IPS-18c (cell line): Measurements from ENCODE around the gene IP6K1.
"Not testable (repeated sequence)": the region's sequence is repeated elsewhere in the genome, so short reads cannot be mapped to it uniquely, and the experiment has no call there.

Source experiments
- H3K4me3 ChIP-seq: 2 replicates; pipeline ENCODE4 v1.7.0; 2013; ENCODE audit warnings: low read depth, mild to moderate bottlenecking, low read length, moderate library complexity; ENCODE audit not compliant: insufficient read depth
- H3K9me3 ChIP-seq: one replicate; pipeline ENCODE4 v1.6.1; 2013; ENCODE audit warnings: mild to moderate bottlenecking, low read length, moderate library complexity; ENCODE audit not compliant: control insufficient read depth, insufficient read depth

IP6K1 gene

DNA sequence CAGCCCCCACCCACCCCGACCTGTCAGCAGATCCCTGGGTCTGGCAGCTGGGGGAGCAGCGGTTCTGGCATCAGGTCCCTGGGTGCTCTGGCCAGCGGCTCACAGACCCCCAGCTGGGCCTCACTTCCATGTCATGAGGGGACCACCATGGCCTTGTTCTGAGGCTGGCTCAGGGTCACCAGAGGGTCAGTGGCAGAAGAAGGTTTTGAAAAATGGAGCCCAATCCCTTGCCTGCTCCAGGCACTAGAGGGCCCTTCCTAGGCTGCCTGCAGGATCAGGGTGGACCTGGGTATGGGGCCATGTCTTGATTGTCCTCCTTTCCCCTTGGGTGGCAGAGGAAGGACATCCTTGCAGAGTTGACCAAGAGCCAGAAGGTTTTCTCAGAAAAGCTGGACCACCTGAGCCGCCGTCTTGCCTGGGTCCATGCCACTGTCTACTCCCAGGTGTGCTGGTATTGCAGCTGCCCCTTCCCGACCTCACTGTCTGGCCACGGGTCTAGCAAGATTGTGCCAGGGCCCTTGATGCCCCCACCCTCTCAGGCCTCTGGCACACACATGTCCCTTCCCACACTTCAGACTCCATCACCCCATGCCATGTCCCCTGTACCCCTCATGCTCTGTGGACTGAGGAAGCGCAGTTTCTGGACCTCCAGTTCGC lies 79.8 kb downstream of the IP6K1 start:
- Histone ChIP-seq H3K9me3 (no peaks in the 10 kb centered on the region), H3K4me3 (no peak overlapping the region)

DNA sequence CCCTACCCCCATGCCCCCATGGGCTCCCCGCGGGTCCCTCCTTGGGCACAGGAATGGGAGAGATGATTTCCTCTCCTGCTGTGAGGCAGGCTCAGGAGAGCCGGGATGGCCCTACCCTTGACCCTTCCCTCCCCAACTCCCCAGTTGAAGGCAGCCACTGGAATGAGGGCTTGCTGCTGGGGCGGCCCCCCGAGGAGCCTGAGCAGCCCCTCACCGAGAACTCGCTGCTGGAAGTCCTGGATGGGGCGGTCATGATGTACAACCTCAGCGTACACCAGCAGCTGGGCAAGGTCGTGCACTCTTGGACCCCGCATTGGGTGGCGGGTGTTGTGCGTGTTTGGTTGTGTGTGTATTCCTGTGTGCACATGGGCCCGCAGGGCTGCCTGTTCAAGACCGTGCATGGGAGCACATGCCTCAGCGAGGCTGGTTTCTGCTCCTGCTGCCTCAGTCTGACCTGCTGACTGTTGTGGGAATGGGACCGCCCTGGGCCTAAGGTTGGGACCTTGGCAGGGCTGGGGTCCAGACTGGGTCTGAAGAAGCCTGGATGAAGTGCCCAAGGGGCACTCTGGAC lies 80.9 kb downstream of the IP6K1 start:
- H3K9me3 ChIP-seq = no peaks in the 10 kb centered on the region
- no peak overlapping the region for H3K4me3 ChIP-seq

DNA sequence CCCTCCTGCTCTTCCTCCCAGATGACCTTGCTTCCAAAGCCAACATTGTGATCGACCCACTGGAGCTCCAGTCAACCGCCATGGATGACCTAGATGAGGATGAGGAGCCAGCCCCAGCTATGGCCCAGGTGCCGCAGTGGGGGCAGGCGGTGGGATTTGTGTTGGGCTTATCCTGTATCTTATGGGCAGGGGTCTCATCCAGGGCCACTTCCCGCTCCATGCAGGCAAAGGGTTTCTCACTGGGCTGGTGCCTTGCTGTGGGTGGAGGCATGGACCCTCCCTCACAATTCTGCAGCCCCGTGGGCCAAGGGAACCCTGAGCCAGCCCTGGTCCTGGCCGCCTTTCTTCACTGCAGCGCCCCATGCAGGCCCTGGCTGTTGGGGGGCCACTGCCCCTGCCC lies 81.7 kb downstream of the IP6K1 start:
- no peaks in the 10 kb centered on the region for H3K9me3 ChIP-seq
- H3K4me3 ChIP-seq = no peak overlapping the region

DNA sequence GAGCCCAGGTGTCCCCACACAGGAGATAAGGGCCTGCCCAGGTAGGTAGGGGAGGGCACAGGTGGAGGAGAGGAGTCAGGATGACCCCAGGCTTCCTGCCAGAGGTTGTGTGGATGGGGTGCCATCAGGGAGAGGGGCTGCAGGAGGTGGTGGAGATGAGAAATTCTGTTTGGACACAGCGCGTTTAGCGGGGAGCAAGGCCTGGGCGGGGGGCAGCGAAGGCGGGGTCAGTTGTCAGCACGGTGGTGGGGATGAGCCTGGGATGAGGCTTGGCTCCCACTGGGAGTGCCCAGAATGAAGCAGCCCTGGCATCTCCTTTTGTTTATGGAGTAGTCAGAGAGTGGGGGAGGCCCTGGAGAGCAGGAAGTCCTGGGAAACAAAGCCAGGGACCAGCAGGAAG lies 82.4 kb downstream of the IP6K1 start:
- no peaks in the 10 kb centered on the region for H3K9me3 ChIP-seq

DNA sequence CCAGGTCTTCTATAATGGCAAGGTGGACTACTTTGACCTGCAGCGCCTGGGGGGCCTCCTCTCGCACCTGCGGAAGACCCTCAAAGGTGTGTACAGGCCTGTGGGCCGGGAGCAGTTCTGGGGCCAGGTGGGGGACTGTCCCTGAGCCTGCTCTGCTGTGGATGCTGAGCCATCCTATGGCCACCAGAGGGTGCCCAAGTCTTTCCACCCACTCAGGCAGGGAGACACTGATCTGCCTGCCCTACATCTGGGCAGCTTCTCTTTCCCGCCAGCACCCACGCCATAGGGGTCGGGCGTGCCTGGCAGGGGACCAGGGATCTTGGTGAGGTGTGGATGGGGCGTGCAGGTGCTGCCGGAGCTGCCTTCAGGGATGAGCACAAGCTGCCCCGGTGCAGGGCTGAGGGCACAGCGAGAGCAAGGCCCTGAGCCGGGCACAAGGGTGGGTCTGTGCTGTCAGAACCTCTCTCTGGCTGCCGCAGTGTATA lies 82.9 kb downstream of the IP6K1 start:
- H3K4me3 ChIP-seq = no peak overlapping the region; the same call in 1 of the 2 replicates
- no peaks in the 10 kb centered on the region for H3K9me3 ChIP-seq

More for the DNA sequence above, 82.4 kb downstream of the IP6K1 start:
- H3K4me3 ChIP-seq = no peak overlapping the region; the same call in 1 of the 2 replicates

DNA sequence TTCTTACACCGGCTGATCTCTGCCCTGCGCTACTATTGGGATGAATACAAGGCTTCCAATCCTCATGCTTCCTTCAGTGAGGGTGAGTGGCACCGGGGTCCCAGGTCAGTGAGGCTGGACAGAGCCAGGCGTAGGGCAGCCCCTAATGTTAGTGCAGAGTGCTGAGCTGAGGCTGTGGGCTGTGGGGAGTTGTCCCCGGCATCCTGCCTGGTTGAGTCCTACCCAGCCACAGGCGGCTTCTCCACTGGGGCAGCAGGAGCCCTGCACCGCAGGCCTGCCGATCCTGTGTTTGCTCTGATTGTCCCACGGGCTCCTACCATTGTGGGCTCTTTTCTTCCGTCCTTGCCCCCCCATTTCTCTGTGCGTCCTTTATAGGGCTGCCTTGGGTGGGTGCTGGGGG lies 83.7 kb downstream of the IP6K1 start:
- H3K9me3 ChIP-seq = no peaks in the 10 kb centered on the region

DNA sequence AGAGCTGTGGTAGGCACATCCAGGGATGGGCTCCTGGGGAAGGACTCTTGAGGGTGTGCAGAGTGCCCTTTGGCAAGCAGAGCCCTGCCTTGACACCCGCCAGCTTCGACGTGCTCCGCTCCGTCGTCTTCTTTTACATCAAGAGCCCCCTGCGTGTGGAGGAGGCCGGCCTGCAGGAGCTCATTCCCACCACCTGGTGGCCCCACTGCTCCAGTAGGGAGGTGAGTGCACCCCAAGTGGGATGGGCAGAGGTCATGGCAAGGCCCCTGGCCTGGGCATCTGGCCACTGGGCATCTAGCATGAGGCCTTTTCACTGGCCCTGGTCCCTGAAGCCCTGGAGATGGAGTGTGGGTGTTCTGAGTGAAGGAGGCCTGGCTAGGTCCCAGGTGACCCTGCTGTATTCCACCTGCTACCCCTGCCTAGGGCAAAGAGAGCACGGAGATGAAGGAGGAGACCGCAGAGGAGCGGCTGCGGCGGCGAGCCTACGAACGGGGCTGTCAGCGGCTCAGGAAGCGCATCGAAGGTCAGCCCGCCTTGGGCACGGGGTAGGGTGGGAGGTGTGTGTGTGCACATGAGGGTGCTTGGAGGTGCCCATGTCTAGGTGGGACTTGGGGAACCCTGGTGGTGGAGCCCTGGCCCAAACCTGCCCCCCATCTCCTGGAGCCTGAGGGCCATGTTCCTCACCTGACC lies 84.8 kb downstream of the IP6K1 start:
- Histone ChIP-seq H3K9me3 (no peaks in the 10 kb centered on the region), H3K4me3 (no peak overlapping the region)

More for the DNA sequence above, 83.7 kb downstream of the IP6K1 start:
- H3K4me3 ChIP-seq = no peak overlapping the region

DNA sequence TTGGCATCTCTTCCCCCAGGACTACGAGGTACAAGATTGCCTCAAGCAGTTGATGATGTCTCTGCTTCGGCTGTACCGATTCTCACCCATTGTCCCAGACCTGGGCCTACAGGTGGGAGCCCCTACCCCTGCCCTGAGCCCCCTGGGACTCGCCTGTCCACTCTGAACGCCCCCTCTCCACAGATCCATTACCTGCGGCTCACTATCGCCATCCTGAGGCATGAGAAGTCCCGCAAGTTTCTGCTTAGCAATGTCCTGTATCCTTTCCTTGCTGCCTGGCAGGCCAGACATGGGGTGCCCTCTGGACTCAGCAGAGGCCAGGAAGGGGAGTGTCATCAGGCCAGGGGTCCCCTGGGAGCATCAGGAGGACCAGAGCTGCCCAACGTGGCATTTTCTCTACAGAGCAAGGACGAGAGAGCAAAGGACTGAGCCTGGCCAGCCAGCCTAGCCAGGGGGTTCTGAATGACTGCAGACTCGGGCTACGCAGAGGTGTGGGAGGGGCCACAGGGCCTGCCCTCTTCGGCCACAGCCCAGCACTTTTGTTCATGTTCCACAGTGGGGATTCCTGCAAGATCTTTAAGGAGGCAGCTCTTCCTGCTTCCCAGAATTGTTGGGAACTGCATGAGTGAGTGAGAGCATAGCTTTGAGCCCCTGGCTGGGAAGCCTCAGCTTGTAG lies 85.8 kb downstream of the IP6K1 start:
- no peak overlapping the region for H3K4me3 ChIP-seq
- no peaks in the 10 kb centered on the region for H3K9me3 ChIP-seq

DNA sequence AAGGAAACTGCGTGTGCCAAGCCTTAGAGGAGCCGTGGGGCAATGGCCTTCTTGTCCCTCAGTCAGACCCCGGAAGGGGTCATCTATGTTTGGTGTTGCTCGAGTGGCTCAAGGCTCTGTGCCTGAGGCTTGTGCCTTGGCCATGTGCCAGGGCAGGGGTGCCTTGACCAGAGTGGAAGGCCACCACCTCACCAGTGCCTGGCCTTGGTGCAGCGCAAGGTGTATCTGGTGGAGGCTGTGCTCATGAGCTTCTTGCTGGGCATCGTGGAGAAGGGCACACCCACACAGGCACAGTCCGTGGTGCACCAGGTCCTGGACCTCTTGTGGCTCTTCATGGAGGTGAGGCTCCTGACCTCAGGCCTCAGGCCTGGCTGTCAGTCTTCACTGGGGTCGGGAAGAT lies 86.3 kb downstream of the IP6K1 start:
- Histone ChIP-seq H3K4me3 (no peak overlapping the region), H3K9me3 (no peaks in the 10 kb centered on the region)

DNA sequence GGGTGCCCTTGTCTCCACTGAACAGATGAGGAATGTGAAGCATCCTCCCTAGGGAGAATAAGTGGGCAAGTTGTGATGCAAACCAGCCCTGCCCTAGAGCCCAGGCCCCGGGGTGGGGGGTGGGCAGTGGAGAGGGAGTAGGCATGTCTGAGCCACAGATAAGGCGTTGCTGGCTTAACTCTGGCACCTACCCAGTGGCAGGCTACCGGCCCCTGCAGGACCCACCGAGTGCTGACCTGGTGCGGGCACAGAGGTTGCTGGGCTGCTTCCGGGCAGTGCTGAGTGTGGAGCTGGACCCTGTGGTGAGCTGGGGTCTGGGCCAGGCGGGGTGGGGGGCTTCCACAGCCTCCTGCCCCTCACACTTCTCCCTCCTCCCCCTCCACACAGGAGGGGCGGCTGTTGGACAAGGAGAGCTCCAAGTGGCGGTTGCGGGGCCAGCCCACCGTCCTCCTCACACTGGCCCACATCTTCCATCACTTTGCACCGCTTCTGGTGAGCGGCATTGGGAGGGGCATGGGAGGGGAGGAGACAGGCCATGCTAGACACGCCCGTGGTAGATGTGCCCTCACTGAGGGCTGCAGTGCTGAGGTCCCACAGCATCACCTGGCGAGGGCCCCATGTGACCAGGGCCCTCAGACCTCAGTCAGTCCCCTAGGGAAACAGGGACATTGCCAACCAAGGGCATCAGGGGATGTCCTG lies 86.9 kb downstream of the IP6K1 start:
- Histone ChIP-seq H3K9me3 (no peaks in the 10 kb centered on the region), H3K4me3 (no peak overlapping the region)

DNA sequence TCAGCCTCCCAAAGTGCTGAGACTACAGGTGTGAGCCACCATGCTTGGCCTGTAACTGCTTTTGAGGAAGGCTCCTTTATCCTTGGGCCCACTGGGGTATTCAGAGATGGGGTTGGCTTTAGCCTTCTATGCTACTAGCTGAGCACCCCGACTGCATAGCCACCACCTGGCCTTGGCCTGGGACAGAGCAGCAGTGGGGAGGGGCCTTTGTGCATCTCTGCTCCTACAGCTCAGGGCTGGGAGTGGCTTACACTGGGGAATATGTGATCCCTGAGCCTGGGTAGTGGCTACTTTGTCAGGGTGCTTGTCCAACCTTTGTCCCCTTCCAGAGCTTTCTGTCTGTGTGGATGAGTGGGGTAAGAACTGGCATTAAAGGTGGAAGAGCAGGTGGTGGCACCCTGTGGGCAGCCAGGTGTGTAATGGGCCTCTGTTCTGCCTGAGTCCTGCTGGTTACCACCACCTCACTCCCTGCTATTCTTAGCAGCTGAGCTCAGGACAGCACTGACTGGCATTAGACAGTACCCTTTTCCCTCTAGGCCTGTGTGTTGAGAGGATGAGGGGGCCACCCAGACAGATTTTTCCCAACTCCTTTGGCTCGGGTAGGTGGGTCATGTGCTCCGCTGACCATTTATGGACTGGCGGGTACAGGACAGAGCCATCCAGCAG lies 90.9 kb downstream of the IP6K1 start:
- H3K4me3 ChIP-seq, H3K9me3 ChIP-seq: not testable (repeated sequence)

DNA sequence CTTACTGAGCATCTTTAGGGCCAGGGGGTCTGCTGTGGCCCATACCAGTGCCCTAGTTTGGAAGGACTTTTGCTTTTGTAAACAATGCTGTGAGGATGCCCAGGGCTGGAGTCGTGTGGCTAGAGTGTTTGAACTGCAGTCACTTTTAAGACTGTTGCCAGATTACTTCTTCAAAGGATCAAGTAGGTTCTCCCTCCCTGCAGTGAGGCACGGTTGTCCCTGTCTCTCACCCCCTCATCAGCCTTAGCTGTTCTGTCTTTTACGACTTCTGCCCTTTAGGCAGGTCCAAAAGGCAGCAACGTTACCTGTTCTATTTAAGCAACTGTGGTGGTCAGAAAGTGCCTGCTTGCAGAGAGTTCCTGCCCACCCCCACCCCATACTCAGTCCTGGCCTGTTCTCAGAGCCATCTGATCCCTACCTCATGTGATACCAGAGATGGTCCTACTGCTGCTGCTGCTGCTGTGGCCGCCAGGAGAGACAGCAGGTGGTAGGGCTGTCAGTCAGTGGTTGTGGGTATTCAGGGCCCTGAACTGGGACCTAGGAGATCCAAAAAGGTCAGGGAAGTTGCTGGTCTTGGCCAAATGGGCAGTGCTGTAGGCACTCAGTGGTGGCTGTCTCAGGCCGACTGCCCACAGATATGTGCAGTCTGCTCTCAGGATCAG lies 91.8 kb downstream of the IP6K1 start:
- not testable (repeated sequence) for H3K9me3 ChIP-seq

DNA sequence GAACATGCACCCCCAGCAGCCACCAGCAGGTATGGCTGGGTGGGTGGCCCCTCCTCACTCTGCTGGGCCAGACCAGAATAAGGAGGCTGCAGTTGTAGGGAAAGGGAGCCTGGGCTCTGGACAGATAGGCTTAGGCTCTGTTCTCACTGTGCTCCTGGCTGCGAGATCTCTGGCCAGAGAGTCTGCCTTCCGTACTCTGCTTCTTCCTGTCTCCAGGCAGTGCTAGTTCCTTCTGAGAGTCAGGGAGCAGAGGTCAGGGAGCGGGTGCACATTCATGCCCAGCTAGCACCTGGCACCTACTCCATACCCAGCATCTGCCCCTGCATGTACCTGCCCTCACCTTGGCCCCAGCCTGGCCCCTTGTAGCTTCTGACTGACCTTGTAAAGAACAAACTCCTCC lies 94.9 kb downstream of the IP6K1 start:
- not testable (repeated sequence) for H3K9me3 ChIP-seq, H3K4me3 ChIP-seq

More for the DNA sequence above, 91.8 kb downstream of the IP6K1 start:
- H3K4me3 ChIP-seq = not testable (repeated sequence)

DNA sequence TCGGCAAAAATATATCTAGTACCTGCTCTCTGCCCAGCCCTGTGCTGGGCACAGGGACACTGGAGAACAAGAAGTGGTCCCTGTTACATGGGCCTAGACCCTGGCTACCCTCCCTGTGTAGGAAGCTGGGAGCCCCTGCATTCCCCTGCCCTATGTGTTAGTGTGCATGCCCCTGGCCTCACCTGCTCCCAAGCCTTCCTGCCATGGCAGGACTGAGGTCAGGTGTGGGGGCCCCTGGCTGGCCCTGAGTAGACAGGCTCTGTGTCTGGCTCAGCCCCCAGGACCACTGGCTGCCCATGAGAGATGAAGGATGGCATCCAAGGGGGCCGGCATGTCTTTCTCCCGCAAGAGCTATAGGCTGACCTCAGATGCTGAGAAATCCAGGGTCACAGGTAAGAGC lies 95.5 kb downstream of the IP6K1 start:
- not testable (repeated sequence) for H3K4me3 ChIP-seq, H3K9me3 ChIP-seq

DNA sequence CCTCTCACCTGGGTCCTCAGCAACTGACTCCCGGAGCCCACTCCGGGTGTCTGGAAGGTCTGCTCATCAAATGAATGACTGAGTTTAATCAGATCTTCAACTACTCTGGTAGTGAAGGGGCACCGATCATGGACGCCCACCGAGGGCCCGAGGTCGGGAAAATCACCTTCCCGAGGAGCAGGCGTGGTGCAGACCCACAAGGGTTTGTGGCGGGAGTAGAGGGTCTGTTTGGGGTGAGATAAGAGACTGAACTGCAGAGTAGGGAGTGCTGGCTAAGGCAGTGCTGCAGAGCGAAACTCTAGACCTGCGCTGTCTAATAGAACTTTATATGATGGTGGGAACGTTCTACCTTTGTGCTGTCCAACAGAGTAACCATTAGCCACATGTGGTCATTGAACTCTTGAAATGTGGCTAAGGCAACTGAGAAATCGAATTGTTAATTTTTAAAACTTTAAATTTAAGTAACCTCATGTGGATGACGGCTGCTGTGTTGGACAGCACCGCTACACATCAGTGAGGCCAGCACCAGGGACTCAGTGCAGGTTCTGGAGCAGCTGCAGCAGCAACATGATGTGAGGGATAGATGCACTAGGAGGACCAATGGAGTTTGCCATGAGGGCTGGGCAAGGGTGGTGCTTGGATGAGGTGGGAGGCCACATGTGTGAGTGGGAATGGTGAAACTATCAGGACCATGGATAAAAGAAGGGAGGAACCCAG lies 96.3 kb downstream of the IP6K1 start:
- H3K4me3 ChIP-seq = peak overlapping the region; percentile 77
- not testable (repeated sequence) for H3K9me3 ChIP-seq
